ENCODE data around the gene RAD18. TPM values are rescaled to one million over a fixed set of nuclear protein-coding genes. Genes with fewer than 3 reads are reported as not detected.

The RAD18 gene
- total RNA-seq, 2 donors from 2014 or later: 18.2 to 20.8 TPM

DNA sequence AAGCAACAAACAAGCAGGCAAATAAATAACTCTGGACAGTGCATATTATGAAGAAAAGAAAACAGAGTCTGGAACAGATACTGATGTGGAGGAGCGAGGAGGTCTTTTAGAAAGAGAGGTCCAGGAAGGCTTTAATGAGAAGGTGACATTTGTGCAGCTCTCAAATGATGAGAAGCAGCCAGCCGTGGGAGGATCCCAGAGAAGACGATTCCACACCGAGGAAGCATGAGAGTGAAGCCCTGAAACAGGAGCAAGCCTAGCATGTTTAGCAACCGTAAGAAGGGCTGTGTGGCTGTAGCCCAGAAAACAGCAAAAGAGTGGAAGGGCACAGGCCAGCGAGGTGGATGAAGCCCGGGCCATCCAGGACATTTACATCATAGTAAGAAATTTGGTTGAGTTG lies 93.1 kb downstream of the RAD18 start:
- Histone ChIP-seq H3K27me3 (ENCODE audit: control insufficient read depth, insufficient read depth, low read length, poor library complexity, severe bottlenecking) (no peaks in the 10 kb centered on the region), H3K36me3 (ENCODE audit: control insufficient read depth, insufficient read depth, low read length) (no peaks in the 10 kb centered on the region), H3K9ac (ENCODE audit: extremely low read depth, low read length, poor library complexity, severe bottlenecking) (no peak overlapping the region), H3K9me3 (ENCODE audit: control insufficient read depth, low read length) (no peaks in the 10 kb centered on the region), H3K27ac (ENCODE audit: low read depth, low read length) (no peak overlapping the region), H3K4me1 (ENCODE audit: control insufficient read depth, insufficient read depth, low read length) (no peaks in the 10 kb centered on the region), H3K4me3 (ENCODE audit: low read length) (no peak overlapping the region)
- Mint-ChIP-seq H3K4me3 (no peak overlapping the region), H3K9me3 (no peaks in the 10 kb centered on the region), H3K4me1 (no peaks in the 10 kb centered on the region), H3K36me3 (ENCODE audit: low read depth) (no peaks in the 10 kb centered on the region), H3K27ac (no peak overlapping the region), H3K27me3 (ENCODE audit: insufficient read depth) (no peaks in the 10 kb centered on the region)
- DNase-seq: no peak
- TF ChIP-seq CTCF (conservative IDR thresholded peaks at IDR 0.05): no peak
- 92 to 97% methylated on average over 5 to 7 of the region's 7 CpGs for WGBS, 2 experiments (ENCODE audit: insufficient coverage in 1 of 2, insufficient read length in 1 of 2)

DNA sequence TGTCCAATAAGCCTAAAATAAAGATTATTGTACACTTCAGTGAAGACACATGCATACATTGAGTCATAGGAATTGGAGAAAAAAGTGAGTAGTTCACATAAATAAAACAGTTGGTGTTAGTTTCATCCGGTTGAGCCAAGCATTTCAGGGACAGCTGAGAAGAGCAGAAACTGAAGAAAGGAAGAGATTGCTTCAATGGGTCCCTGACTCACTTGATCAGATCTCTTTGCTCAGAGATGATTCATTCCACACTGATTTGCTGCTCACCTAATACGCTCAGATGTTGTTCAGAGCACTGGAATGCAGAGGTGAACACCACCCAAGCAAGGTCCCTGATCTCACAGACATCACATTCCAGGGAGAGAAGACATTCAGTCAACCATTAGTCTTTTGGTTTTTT lies 93.7 kb downstream of the RAD18 start:
- Histone ChIP-seq H3K9me3 (ENCODE audit: control insufficient read depth, low read length) (no peaks in the 10 kb centered on the region), H3K36me3 (ENCODE audit: control insufficient read depth, insufficient read depth, low read length) (no peaks in the 10 kb centered on the region), H3K4me3 (ENCODE audit: low read length) (no peak overlapping the region), H3K4me1 (ENCODE audit: control insufficient read depth, insufficient read depth, low read length) (no peaks in the 10 kb centered on the region), H3K27ac (ENCODE audit: low read depth, low read length) (no peak overlapping the region), H3K9ac (ENCODE audit: extremely low read depth, low read length, poor library complexity, severe bottlenecking) (no peak overlapping the region), H3K27me3 (ENCODE audit: control insufficient read depth, insufficient read depth, low read length, poor library complexity, severe bottlenecking) (no peaks in the 10 kb centered on the region)
- Mint-ChIP-seq H3K4me1 (no peaks in the 10 kb centered on the region), H3K36me3 (ENCODE audit: low read depth) (no peaks in the 10 kb centered on the region), H3K27ac (no peak overlapping the region), H3K9me3 (no peaks in the 10 kb centered on the region), H3K27me3 (ENCODE audit: insufficient read depth) (no peaks in the 10 kb centered on the region), H3K4me3 (no peak overlapping the region)
- no peak for TF ChIP-seq CTCF (conservative IDR thresholded peaks at IDR 0.05)
- no peak for DNase-seq
- WGBS, 2 experiments (ENCODE audit: insufficient coverage in 1 of 2, insufficient read length in 1 of 2): 82 to 93% methylated on average over 2 of the region's 2 CpGs

DNA sequence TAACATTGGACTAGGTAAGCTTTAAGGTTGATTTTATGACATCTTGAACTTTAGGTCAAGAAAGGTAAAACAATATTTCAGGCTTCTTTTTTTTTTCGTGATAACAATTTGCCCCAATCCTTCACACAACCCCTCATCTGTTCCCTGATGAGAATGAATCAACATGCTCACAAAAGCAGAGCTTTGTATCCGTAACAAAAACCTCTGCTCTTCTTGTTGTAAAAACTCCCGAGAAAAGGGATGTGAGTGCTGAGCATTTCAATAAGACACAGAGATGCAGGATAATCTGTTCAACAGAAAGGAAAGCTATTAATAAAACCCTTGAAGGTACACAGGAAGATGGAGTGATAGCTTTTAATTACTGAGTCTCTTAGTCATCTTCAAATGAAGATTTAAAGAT lies 94.3 kb downstream of the RAD18 start:
- Histone ChIP-seq H3K9ac (ENCODE audit: extremely low read depth, low read length, poor library complexity, severe bottlenecking) (no peak overlapping the region), H3K4me3 (ENCODE audit: low read length) (no peak overlapping the region), H3K27ac (ENCODE audit: low read depth, low read length) (no peak overlapping the region), H3K9me3 (ENCODE audit: control insufficient read depth, low read length) (no peaks in the 10 kb centered on the region), H3K4me1 (ENCODE audit: control insufficient read depth, insufficient read depth, low read length) (no peaks in the 10 kb centered on the region), H3K27me3 (ENCODE audit: control insufficient read depth, insufficient read depth, low read length, poor library complexity, severe bottlenecking) (no peaks in the 10 kb centered on the region), H3K36me3 (ENCODE audit: control insufficient read depth, insufficient read depth, low read length) (no peaks in the 10 kb centered on the region)
- H3K36me3 Mint-ChIP-seq (ENCODE audit: low read depth): no peaks in the 10 kb centered on the region
- no peaks in the 10 kb centered on the region for H3K27me3 Mint-ChIP-seq (ENCODE audit: insufficient read depth)
- H3K9me3 Mint-ChIP-seq: no peaks in the 10 kb centered on the region
- TF ChIP-seq CTCF (conservative IDR thresholded peaks at IDR 0.05): no peak
- no peak for DNase-seq
- H3K27ac Mint-ChIP-seq: no peak overlapping the region
- H3K4me3 Mint-ChIP-seq: no peak overlapping the region
- 79 to 82% methylated on average over 2 to 3 of the region's 3 CpGs for WGBS, 2 experiments (ENCODE audit: insufficient coverage in 1 of 2, insufficient read length in 1 of 2)
- peaks cover 3% of the 10 kb centered on the region for H3K4me1 Mint-ChIP-seq
